Progenitor cell of endocrine pancreas (in vitro differentiated cells): ENCODE measurements around the gene SIPA1L3. TPM values are rescaled to one million over a fixed set of nuclear protein-coding genes. Genes with fewer than 3 reads are reported as not detected.

Experiments
- DNase-seq: peaks from one replicate; pipeline ENCODE4 v3.0.0; 2021; ENCODE audit warnings: low spot score; ENCODE audit not compliant: unreplicated experiment
- H3K27ac Mint-ChIP-seq: 2 replicates; pipeline ENCODE4 v1.8.0; 2021; ENCODE audit warnings: mild to moderate bottlenecking, moderate library complexity, mixed read lengths
- H3K27me3 Mint-ChIP-seq: 2 replicates; pipeline ENCODE4 v1.8.0; 2021; ENCODE audit warnings: mixed read lengths
- H3K36me3 Mint-ChIP-seq: 2 replicates; pipeline ENCODE4 v1.8.0; 2022; ENCODE audit warnings: mixed read lengths; ENCODE audit not compliant: insufficient read depth
- H3K4me1 Mint-ChIP-seq: 2 replicates; pipeline ENCODE4 v1.8.0; 2021; ENCODE audit warnings: low read depth, mixed read lengths
- H3K4me3 Mint-ChIP-seq: 2 replicates; pipeline ENCODE4 v1.8.0; 2021; ENCODE audit warnings: low read depth, mild to moderate bottlenecking, moderate library complexity, mixed read lengths
- H3K9me3 Mint-ChIP-seq: 2 replicates; pipeline ENCODE4 v1.8.0; 2021; ENCODE audit warnings: low read depth, mixed read lengths
- CTCF ChIP-seq: fragments of 200-600 bp; sonication (generic); IDR thresholded peaks from one replicate; pipeline ENCODE4 v1.5.0; 2021; ENCODE audit warnings: antibody characterized with exemption, mild to moderate bottlenecking; ENCODE audit not compliant: unreplicated experiment
- total RNA-seq: library from RNA; stranded (reverse); gene quantifications from 2 replicates; pipeline ENCODE4 v1.2.1, GENCODE V29; 2021

The SIPA1L3 gene
- total RNA-seq, 1 donor from 2014 or later, result 132 TPM

GRCh38 chr19:38021352-38021751, 114.3 kb downstream of the SIPA1L3 start:
- Mint-ChIP-seq H3K4me3 (no peak overlapping the region), H3K27ac (no peak overlapping the region), H3K4me1 (peaks cover 42% of the 10 kb centered on the region), H3K36me3 (peaks cover 7% of the 10 kb centered on the region), H3K27me3 (no peaks in the 10 kb centered on the region), H3K9me3 (no peaks in the 10 kb centered on the region)
- no peak for DNase-seq
- TF ChIP-seq CTCF, result no peak

DNA sequence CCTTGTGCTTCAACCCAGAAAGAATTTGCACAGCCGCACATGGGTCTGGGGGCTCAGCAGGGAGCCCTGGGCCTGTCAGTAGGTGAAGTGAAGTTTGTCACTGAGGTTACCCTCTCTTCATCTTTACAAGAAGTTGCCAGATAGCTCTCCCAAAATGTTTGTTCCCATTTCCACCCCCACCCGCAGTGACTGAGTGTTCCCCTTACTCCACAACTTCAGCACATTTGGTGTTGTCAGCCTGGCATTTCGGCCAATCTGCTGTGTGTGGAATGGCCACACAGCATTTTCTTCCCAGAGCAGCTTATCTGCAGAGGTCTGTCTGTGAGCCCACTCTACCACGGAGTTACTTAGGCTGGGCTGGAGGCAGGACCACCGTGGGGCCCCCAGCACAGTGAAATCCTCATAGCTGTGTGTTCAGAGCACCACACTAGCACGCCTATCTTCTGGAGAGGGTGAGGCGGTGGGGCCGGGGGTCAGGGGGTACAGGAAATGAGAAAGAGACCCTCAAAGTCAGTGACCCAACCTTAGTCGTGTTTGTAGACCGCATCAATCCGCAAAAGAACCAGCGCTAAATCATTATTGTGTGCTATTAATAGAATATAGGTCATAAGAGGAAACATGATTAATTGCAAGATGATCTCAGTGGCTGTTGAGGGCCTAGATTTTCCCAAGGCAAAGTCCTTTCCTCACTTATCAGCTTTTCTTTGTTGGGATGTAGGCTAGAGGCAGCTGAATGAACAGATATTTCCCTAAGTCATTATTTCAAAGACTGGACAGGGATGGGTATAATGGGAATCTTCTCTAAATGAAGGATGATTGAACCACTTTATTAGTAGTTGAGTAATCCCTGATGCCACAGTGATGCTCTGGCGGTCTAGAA, 116.0 kb downstream of the SIPA1L3 start:
- no peaks in the 10 kb centered on the region for H3K27me3 Mint-ChIP-seq
- peaks cover 40% of the 10 kb centered on the region for H3K4me1 Mint-ChIP-seq
- no peak for TF ChIP-seq CTCF
- no peak for DNase-seq
- peaks cover 3% of the 10 kb centered on the region for H3K36me3 Mint-ChIP-seq
- no peaks in the 10 kb centered on the region for H3K9me3 Mint-ChIP-seq
- H3K27ac Mint-ChIP-seq, result peak overlapping the region; percentile 94
- H3K4me3 Mint-ChIP-seq, result no peak overlapping the region

- TF ChIP-seq CTCF, result no peak
- H3K27me3 Mint-ChIP-seq, result no peaks in the 10 kb centered on the region
- no peaks in the 10 kb centered on the region for H3K9me3 Mint-ChIP-seq
- no peak overlapping the region for H3K4me3 Mint-ChIP-seq
- peak overlapping the region; percentile 94 for H3K27ac Mint-ChIP-seq
- no peak for DNase-seq
- H3K36me3 Mint-ChIP-seq, result peaks cover 5% of the 10 kb centered on the region
- peaks cover 40% of the 10 kb centered on the region for H3K4me1 Mint-ChIP-seq
Measured at GRCh38 chr19:38023671-38024541, 116.9 kb downstream of the SIPA1L3 start.

- no peak for TF ChIP-seq CTCF
- DNase-seq, result no peak
- Mint-ChIP-seq H3K4me3 (no peak overlapping the region), H3K4me1 (peaks cover 39% of the 10 kb centered on the region), H3K27ac (peak overlapping the region; percentile 94), H3K36me3 (peaks cover 9% of the 10 kb centered on the region), H3K9me3 (no peaks in the 10 kb centered on the region), H3K27me3 (no peaks in the 10 kb centered on the region)
Measured at GRCh38 chr19:38024992-38025908, 118.2 kb downstream of the SIPA1L3 start.
